Stomach (tissue), 4 donors: ENCODE data around the gene ARSJ.

ENCODE experiments used
- CTCF ChIP-seq, 7 experiments: fragments of 450-650 bp in 4 of 7; fragments of 200-600 bp in 3 of 7; sonication (generic) in 3 of 7; IDR thresholded peaks; one replicate each; pipeline ENCODE4 v1.5.1; 2016 to 2019; ENCODE audit warnings: antibody characterized with exemption in 7 of 7, control low read depth in 2 of 7, mild to moderate bottlenecking in 1 of 7
- EP300 ChIP-seq: sonication (generic); formaldehyde crosslinking; IDR thresholded peaks from one replicate; pipeline ENCODE4 v1.6.1; 2017; ENCODE audit warnings: antibody characterized with exemption
- POLR2A ChIP-seq, 4 donors: fragments of 450-650 bp; IDR thresholded peaks; one replicate each; pipeline ENCODE4 v1.6.1; 2016; ENCODE audit warnings: antibody characterized with exemption in 4 of 4, control low read depth in 2 of 4, mild to moderate bottlenecking in 1 of 4, moderate library complexity in 1 of 4

GRCh38 chr4:113957956-113958355 lies 21.5 kb downstream of the ARSJ start:
- TF ChIP-seq CTCF (IDR thresholded peaks at IDR 0.05): no peak
- TF ChIP-seq POLR2A (IDR thresholded peaks at IDR 0.05): no peak
- TF ChIP-seq EP300: no peak
